ENCODE measurements around the gene IRF2BPL.

Gene IRF2BPL

DNA sequence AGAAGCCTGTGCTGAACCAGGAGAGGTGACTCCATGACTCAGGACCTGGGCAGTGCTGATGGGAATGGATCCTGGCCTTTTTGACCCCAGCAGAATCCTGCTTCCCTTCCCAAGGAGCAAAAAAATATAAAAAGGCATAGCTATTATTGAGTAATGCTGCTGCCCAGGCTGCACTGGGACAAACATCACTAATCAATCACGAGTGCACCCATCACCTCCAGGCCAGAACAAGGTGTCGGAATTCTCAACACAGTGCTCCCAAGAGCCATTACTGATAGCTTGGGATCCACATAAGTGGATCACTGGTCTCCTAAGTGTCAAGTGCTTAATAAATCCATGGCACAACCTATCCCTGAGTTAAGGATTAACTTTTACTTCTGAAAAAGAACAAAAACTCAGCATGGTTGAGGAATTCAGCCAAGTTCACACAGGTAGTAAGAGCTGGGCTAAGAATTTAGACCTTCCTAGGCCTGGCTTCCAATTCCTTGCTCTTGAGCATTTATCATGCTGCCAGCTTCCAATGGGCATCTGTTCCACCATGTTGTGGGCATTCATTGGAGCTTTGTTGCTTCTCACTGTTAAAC lies 31.9 kb downstream of the IRF2BPL start:
- TF ChIP-seq, protein P1, sequence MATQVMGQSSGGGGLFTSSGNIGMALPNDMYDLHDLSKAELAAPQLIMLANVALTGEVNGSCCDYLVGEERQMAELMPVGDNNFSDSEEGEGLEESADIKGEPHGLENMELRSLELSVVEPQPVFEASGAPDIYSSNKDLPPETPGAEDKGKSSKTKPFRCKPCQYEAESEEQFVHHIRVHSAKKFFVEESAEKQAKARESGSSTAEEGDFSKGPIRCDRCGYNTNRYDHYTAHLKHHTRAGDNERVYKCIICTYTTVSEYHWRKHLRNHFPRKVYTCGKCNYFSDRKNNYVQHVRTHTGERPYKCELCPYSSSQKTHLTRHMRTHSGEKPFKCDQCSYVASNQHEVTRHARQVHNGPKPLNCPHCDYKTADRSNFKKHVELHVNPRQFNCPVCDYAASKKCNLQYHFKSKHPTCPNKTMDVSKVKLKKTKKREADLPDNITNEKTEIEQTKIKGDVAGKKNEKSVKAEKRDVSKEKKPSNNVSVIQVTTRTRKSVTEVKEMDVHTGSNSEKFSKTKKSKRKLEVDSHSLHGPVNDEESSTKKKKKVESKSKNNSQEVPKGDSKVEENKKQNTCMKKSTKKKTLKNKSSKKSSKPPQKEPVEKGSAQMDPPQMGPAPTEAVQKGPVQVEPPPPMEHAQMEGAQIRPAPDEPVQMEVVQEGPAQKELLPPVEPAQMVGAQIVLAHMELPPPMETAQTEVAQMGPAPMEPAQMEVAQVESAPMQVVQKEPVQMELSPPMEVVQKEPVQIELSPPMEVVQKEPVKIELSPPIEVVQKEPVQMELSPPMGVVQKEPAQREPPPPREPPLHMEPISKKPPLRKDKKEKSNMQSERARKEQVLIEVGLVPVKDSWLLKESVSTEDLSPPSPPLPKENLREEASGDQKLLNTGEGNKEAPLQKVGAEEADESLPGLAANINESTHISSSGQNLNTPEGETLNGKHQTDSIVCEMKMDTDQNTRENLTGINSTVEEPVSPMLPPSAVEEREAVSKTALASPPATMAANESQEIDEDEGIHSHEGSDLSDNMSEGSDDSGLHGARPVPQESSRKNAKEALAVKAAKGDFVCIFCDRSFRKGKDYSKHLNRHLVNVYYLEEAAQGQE (IDR thresholded peaks at IDR 0.05; ENCODE audit: insufficient replicate concordance, low read depth), result no peak
- TF ChIP-seq POLR2AphosphoS5 (IDR thresholded peaks at IDR 0.05; ENCODE audit: low read depth), result no peak
- TF ChIP-seq, protein P2, sequence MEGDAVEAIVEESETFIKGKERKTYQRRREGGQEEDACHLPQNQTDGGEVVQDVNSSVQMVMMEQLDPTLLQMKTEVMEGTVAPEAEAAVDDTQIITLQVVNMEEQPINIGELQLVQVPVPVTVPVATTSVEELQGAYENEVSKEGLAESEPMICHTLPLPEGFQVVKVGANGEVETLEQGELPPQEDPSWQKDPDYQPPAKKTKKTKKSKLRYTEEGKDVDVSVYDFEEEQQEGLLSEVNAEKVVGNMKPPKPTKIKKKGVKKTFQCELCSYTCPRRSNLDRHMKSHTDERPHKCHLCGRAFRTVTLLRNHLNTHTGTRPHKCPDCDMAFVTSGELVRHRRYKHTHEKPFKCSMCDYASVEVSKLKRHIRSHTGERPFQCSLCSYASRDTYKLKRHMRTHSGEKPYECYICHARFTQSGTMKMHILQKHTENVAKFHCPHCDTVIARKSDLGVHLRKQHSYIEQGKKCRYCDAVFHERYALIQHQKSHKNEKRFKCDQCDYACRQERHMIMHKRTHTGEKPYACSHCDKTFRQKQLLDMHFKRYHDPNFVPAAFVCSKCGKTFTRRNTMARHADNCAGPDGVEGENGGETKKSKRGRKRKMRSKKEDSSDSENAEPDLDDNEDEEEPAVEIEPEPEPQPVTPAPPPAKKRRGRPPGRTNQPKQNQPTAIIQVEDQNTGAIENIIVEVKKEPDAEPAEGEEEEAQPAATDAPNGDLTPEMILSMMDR (IDR thresholded peaks at IDR 0.05; ENCODE audit: insufficient read depth, low read length), result no peak
- no peak for DNase-seq (ENCODE audit: low read depth in 1 of 2, low spot score in 1 of 2)
- Histone ChIP-seq H3K27ac (replicated peaks) (no peak overlapping the region), H3K4me3 (replicated peaks; ENCODE audit: insufficient read depth, low read length) (no peak overlapping the region), H3K27me3 (ENCODE audit: insufficient read depth, poor library complexity, severe bottlenecking) (no peaks in the 10 kb centered on the region)

DNA sequence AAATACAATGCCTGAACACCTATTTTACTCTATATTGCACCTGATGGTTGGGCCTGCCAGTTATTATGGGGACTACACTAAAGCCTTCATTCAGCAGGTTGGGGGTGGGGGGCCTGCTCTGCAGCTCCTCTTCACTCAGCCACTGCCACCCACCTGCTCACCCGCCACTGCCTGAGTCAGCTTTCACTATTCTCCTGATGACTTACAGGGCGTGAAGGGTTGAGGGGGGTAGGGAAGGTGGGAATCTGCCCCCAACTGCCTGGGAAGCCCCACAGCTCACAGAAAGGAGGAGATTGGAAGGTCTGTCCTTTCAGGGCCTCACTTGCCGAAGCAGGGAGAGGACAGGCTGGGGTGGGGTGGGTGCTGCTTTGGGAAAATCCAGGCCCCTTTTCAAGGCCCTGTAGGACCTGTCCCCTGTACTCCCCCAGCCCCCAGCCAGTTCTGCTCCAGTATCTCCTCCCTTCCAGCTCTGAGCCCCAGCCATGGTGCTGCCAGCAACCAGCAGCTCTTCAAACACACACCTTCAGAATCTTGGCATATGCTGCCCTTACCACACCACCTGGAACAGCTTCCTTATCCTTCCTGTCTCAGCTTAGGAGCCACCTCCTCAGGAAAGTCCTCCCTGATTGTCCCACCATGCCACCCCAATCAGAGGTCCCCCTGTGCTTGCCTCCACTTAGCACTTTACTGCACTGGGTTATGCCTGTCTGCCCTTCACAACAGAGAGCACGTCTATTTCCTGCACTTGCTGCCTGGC lies 33.1 kb downstream of the IRF2BPL start:
- Histone ChIP-seq H3K27ac (replicated peaks) (no peak overlapping the region), H3K4me3 (replicated peaks; ENCODE audit: insufficient read depth, low read length) (no peak overlapping the region), H3K27me3 (ENCODE audit: insufficient read depth, poor library complexity, severe bottlenecking) (no peaks in the 10 kb centered on the region)
- no peak for TF ChIP-seq GABPA (IDR thresholded peaks at IDR 0.05; ENCODE audit: low read depth)
- TF ChIP-seq SPI1 (IDR thresholded peaks at IDR 0.05; ENCODE audit: borderline replicate concordance, low read depth), result no peak
- TF ChIP-seq, protein P1 (IDR thresholded peaks at IDR 0.05; ENCODE audit: insufficient replicate concordance, low read depth), result no peak
- no peak for TF ChIP-seq POLR2AphosphoS5 (IDR thresholded peaks at IDR 0.05; ENCODE audit: low read depth)
- TF ChIP-seq, protein P2 (IDR thresholded peaks at IDR 0.05; ENCODE audit: insufficient read depth, low read length), result no peak
- DNase-seq (ENCODE audit: low read depth in 1 of 2, low spot score in 1 of 2), result no peak

DNA sequence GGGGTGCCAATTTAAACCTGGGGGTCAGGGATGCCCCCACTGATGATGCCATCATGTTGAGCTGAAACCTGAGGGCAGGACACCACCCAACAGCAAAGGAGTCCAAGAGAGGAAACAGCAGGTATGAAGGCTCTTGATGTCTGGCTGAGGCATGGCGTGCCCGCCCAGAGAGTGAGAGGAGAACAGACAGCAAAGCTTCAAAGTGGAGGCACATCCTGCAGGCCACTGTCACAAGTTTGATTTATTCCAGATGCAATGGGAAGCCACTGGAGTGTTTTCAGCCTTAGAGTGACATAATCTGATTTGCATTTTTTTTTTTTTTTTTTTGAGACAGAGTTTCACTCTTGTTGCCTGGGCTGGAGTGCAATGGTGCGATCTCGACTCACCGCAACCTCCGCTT lies 34.8 kb downstream of the IRF2BPL start:
- no peak for TF ChIP-seq GABPA (IDR thresholded peaks at IDR 0.05; ENCODE audit: low read depth)
- TF ChIP-seq, protein P2 (IDR thresholded peaks at IDR 0.05; ENCODE audit: insufficient read depth, low read length), result no peak
- TF ChIP-seq, protein P1 (IDR thresholded peaks at IDR 0.05; ENCODE audit: insufficient replicate concordance, low read depth), result no peak
- no peak for DNase-seq (ENCODE audit: low read depth in 1 of 2, low spot score in 1 of 2)
- H3K4me3 ChIP-seq (replicated peaks; ENCODE audit: insufficient read depth, low read length), result no peak overlapping the region
- H3K27me3 ChIP-seq (ENCODE audit: insufficient read depth, poor library complexity, severe bottlenecking), result no peaks in the 10 kb centered on the region
- no peak overlapping the region for H3K27ac ChIP-seq (replicated peaks)

Data from HL-60 (cell line).